GM12872 (cell line): ENCODE measurements around the gene PDSS2.

Source experiments
- CTCF ChIP-seq: IDR thresholded peaks from 3 replicates; pipeline ENCODE4 v1.5.1; 2011; ENCODE audit warnings: low read depth, mild to moderate bottlenecking, low read length, moderate library complexity; ENCODE audit not compliant: insufficient read depth

Gene PDSS2

GRCh38 chr6:107440936-107441335, 18.4 kb downstream of the PDSS2 start:
- TF ChIP-seq CTCF = no peak

GRCh38 chr6:107439406-107439805, 20.0 kb downstream of the PDSS2 start:
- no peak for TF ChIP-seq CTCF

GRCh38 chr6:107437691-107438090, 21.7 kb downstream of the PDSS2 start:
- no peak for TF ChIP-seq CTCF

GRCh38 chr6:107436881-107437280, 22.5 kb downstream of the PDSS2 start:
- no peak for TF ChIP-seq CTCF

GRCh38 chr6:107435798-107436197, 23.6 kb downstream of the PDSS2 start:
- TF ChIP-seq CTCF = no peak

GRCh38 chr6:107434812-107435211, 24.6 kb downstream of the PDSS2 start:
- no peak for TF ChIP-seq CTCF

GRCh38 chr6:107423474-107423990, 35.8 kb downstream of the PDSS2 start:
- no peak for TF ChIP-seq CTCF
